ENCODE data around the gene AGPAT4.
A peak's percentile ranks its signal among the peaks of the same experiment; 100 is the strongest.

The AGPAT4 gene

DNA sequence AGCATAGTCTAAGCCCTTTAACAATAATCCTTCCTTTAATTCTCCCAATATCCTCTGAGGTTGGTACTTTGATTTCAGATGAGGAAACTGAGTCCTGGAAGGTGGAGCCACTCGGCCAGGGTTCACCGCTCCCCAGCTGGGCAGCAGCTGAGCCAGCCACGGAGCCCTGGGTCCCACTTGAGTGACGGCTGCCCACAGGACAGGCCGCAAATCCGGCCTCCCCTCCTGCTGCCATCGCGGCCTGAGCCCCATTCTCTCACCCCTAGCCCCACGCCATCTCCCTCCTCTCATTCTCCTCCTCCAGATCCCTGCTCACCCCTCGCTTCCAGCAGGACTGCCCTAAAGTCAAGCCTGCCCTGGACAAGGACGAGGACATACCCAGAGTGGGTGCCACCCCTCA is 41.4 kb downstream of the AGPAT4 start:
- no peak for DNase-seq (ENCODE audit: low read depth)
- TF ChIP-seq, protein P1, sequence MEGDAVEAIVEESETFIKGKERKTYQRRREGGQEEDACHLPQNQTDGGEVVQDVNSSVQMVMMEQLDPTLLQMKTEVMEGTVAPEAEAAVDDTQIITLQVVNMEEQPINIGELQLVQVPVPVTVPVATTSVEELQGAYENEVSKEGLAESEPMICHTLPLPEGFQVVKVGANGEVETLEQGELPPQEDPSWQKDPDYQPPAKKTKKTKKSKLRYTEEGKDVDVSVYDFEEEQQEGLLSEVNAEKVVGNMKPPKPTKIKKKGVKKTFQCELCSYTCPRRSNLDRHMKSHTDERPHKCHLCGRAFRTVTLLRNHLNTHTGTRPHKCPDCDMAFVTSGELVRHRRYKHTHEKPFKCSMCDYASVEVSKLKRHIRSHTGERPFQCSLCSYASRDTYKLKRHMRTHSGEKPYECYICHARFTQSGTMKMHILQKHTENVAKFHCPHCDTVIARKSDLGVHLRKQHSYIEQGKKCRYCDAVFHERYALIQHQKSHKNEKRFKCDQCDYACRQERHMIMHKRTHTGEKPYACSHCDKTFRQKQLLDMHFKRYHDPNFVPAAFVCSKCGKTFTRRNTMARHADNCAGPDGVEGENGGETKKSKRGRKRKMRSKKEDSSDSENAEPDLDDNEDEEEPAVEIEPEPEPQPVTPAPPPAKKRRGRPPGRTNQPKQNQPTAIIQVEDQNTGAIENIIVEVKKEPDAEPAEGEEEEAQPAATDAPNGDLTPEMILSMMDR (conservative IDR thresholded peaks at IDR 0.05; ENCODE audit: low read length) = no peak
- H3K4me3 ChIP-seq (ENCODE audit: low read length) = no peak overlapping the region

DNA sequence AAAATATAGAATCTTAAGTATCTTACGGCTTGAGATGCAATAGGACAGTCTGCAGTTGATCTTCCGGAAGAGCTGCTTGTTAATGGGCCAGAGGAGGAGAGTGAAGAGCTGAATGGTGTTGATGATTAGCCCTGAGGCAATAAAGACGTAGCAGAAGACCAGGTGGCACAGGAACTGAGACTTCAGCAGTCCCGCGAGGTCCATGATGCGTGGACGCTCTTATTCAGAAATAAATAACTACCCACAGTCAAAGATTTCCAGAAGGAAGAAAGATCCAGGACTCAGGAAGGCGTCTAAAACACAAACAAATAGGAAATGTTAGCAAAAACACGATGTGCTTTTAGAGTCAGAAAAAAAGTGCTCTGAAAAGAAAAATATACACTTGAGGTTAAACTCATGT is 41.9 kb downstream of the AGPAT4 start:
- DNase-seq (ENCODE audit: low read depth) = no peak
- TF ChIP-seq, protein P1 (conservative IDR thresholded peaks at IDR 0.05; ENCODE audit: low read length) = no peak
- H3K4me3 ChIP-seq (ENCODE audit: low read length) = no peak overlapping the region

- TF ChIP-seq, protein P1 (conservative IDR thresholded peaks at IDR 0.05; ENCODE audit: low read length) = no peak
- no peak overlapping the region for H3K4me3 ChIP-seq (ENCODE audit: low read length)
These were observed 43.5 kb downstream of the AGPAT4 start for GRCh38 chr6:161230339-161230738.

GRCh38 chr6:161228921-161229591 is 44.8 kb downstream of the AGPAT4 start:
- DNase-seq (ENCODE audit: low read depth) = peak; percentile 90
- peak overlapping the region; percentile 38 for H3K4me3 ChIP-seq (ENCODE audit: low read length)
- TF ChIP-seq, protein P1 (conservative IDR thresholded peaks at IDR 0.05; ENCODE audit: low read length) = peak; percentile 26

More at GRCh38 chr6:161230339-161230738, 43.5 kb downstream of the AGPAT4 start:
- no peak for DNase-seq (ENCODE audit: low read depth)

GRCh38 chr6:161228096-161228495 is 45.8 kb downstream of the AGPAT4 start:
- TF ChIP-seq, protein P1 (conservative IDR thresholded peaks at IDR 0.05; ENCODE audit: low read length) = no peak; the same call in 1 of the 2 replicates

GRCh38 chr6:161227004-161227960 is 46.6 kb downstream of the AGPAT4 start:
- no peak for DNase-seq (ENCODE audit: low read depth)
- TF ChIP-seq, protein P1 (conservative IDR thresholded peaks at IDR 0.05; ENCODE audit: low read length) = no peak
- no peak overlapping the region for H3K4me3 ChIP-seq (ENCODE audit: low read length)

More at GRCh38 chr6:161228096-161228495, 45.8 kb downstream of the AGPAT4 start:
- no peak overlapping the region for H3K4me3 ChIP-seq (ENCODE audit: low read length)
- DNase-seq (ENCODE audit: low read depth) = peak; percentile 76
